GM18868 (cell line): ENCODE data around the gene CDK2AP2.

Experiments used
- ATAC-seq: cut with Tn5 transposase; IDR thresholded peaks from one replicate; pipeline ENCODE4 v1.9.1; 2021; ENCODE audit warnings: mild to moderate bottlenecking, moderate library complexity; ENCODE audit not compliant: unreplicated experiment

Gene CDK2AP2

GRCh38 chr11:67504005-67504949 lies 3.7 kb downstream of the CDK2AP2 start:
- ATAC-seq, result no peak

- ATAC-seq, result no peak
Observed at GRCh38 chr11:67503119-67504004, 4.6 kb downstream of the CDK2AP2 start.

GRCh38 chr11:67502328-67502979 lies 5.5 kb downstream of the CDK2AP2 start:
- ATAC-seq, result no peak

- no peak for ATAC-seq
Observed at GRCh38 chr11:67501854-67502253, 6.1 kb downstream of the CDK2AP2 start.

GRCh38 chr11:67500831-67501715 lies 6.9 kb downstream of the CDK2AP2 start:
- ATAC-seq, result no peak

- no peak for ATAC-seq
Observed at GRCh38 chr11:67500484-67500821, 7.5 kb downstream of the CDK2AP2 start.

- no peak for ATAC-seq
Observed at GRCh38 chr11:67499808-67500483, 8.0 kb downstream of the CDK2AP2 start.

GRCh38 chr11:67498544-67498972 lies 9.4 kb downstream of the CDK2AP2 start:
- ATAC-seq, result no peak

- no peak for ATAC-seq
Observed at GRCh38 chr11:67497656-67498291, 10.2 kb downstream of the CDK2AP2 start.

GRCh38 chr11:67496113-67496512 lies 11.8 kb downstream of the CDK2AP2 start:
- ATAC-seq, result no peak

GRCh38 chr11:67495234-67496005 lies 12.5 kb downstream of the CDK2AP2 start:
- no peak for ATAC-seq

GRCh38 chr11:67494371-67495233 lies 13.4 kb downstream of the CDK2AP2 start:
- ATAC-seq, result no peak

- ATAC-seq, result no peak
Observed at GRCh38 chr11:67493548-67494370, 14.2 kb downstream of the CDK2AP2 start.

- ATAC-seq, result no peak
Observed at GRCh38 chr11:67492801-67493547, 15.0 kb downstream of the CDK2AP2 start.

GRCh38 chr11:67492069-67492727 lies 15.8 kb downstream of the CDK2AP2 start:
- no peak for ATAC-seq
